HepG2 (cell line): Measurements from ENCODE around the gene TRIM8. TPM values are rescaled to one million over a fixed set of nuclear protein-coding genes. Genes with fewer than 3 reads are reported as not detected.
A peak's percentile ranks its signal among the peaks of the same experiment; 100 is the strongest.

ENCODE experiments used
- ATAC-seq: fragments of 200-7000 bp; cut with Tn5 transposase; 3 replicates; pipeline ENCODE4 v1.9.1; 2020; ENCODE audit warnings: mild to moderate bottlenecking, moderate library complexity
- BruUV-seq: library from RNA; stranded (reverse); fragments of 400-500 nt; replicated peaks from 2 replicates; lab custom pipeline; 2021; lab: Mats Ljungman, UMichigan
- CTCF ChIA-PET: fragments of 300-600 bp; formaldehyde crosslinking; extraction: SDS; loops from one replicate; lab custom pipeline; 2021; ENCODE audit warnings: low total read pairs, inconsistent platforms, low intra/inter-chr PET ratio; lab: Yijun Ruan, JAX
- POLR2A ChIA-PET: fragments of 350-600 bp; sonication (Branson Sonifier 250); formaldehyde crosslinking; loops from one replicate; lab custom pipeline; 2020; ENCODE audit warnings: antibody characterized with exemption, inconsistent platforms; lab: Yijun Ruan, JAX
- DNase-seq: peaks from one replicate; pipeline ENCODE4 v3.0.0-alpha.2; 2015; ENCODE audit warnings: low spot score
- FAIRE-seq: peaks from 3 replicates; lab custom pipeline; 2011; peaks lifted over from hg19 to GRCh38; lab: Jason Lieb, UNC
- H2AFZ ChIP-seq: one replicate; pipeline ENCODE4 v1.6.1; 2011; ENCODE audit warnings: low read length, inconsistent platforms
- H3K27ac ChIP-seq: fragments of 300-600 bp; 3 replicates; pipeline ENCODE4 v1.8.0; 2011; ENCODE audit warnings: mixed run types, mild to moderate bottlenecking, mixed read lengths, low read length, inconsistent platforms; ENCODE audit not compliant: insufficient read depth; ENCODE audit errors: extremely low read length
- H3K27me3 ChIP-seq, 2 experiments: fragments of 200-600 bp in 1 of 2; 2 replicates in 1 of 2; 3 replicates in 1 of 2; pipeline versions ENCODE4 v1.6.0 to v1.8.0; 2011; ENCODE audit warnings: low read length in 2 of 2, mild to moderate bottlenecking in 2 of 2, moderate library complexity in 2 of 2, inconsistent platforms in 1 of 2; ENCODE audit not compliant: insufficient read depth in 2 of 2, control insufficient read depth in 1 of 2
- H3K36me3 ChIP-seq, 2 experiments: fragments of 200-600 bp in 1 of 2; replicated peaks in 1 of 2; 2 replicates in 1 of 2; 3 replicates in 1 of 2; pipeline versions ENCODE4 v1.5.1 to v1.8.0; 2011; ENCODE audit warnings: low read length in 2 of 2, inconsistent platforms in 1 of 2; ENCODE audit not compliant: insufficient read depth in 2 of 2, control insufficient read depth in 1 of 2
- H3K4me1 ChIP-seq: 2 replicates; pipeline ENCODE4 v1.5.1; 2012; ENCODE audit warnings: low read length, inconsistent platforms; ENCODE audit not compliant: insufficient read depth
- H3K4me2 ChIP-seq: 2 replicates; pipeline ENCODE4 v1.6.0; 2011; ENCODE audit warnings: low read depth, low read length, inconsistent platforms
- H3K4me3 ChIP-seq, 3 experiments: fragments of 200-600 bp in 1 of 3; sonication (generic), shearing (Covaris generic) in 1 of 3; replicated peaks in 1 of 3; 2 replicates each; pipeline ENCODE4 v1.5.1; 2011 to 2016; ENCODE audit warnings: low read length in 3 of 3, inconsistent platforms in 2 of 3, low read depth in 2 of 3, mild to moderate bottlenecking in 2 of 3, control low read depth in 1 of 3, mixed read lengths in 1 of 3; ENCODE audit not compliant: insufficient read depth in 1 of 3
- H3K79me2 ChIP-seq: one replicate; pipeline ENCODE4 v1.6.1; 2011; ENCODE audit warnings: low read length, inconsistent platforms; ENCODE audit not compliant: insufficient read depth
- H3K9ac ChIP-seq: 2 replicates; pipeline ENCODE4 v1.6.0; 2011; ENCODE audit warnings: mild to moderate bottlenecking, low read depth, low read length, inconsistent platforms; ENCODE audit not compliant: insufficient read depth
- H3K9me3 ChIP-seq: 2 replicates; pipeline ENCODE4 v1.5.1; 2012; ENCODE audit warnings: mild to moderate bottlenecking, low read length
- H4K20me1 ChIP-seq: 2 replicates; pipeline ENCODE4 v1.6.0; 2011; ENCODE audit warnings: inconsistent platforms, mild to moderate bottlenecking, low read length, moderate library complexity; ENCODE audit not compliant: insufficient read depth
- AGO1 ChIP-seq: fragments of 200-400 bp; formaldehyde crosslinking; IDR thresholded peaks from 2 replicates; pipeline ENCODE4 v1.6.1; 2017; ENCODE audit warnings: mild to moderate bottlenecking, low read depth, low read length, moderate library complexity; ENCODE audit not compliant: poor library complexity, severe bottlenecking
- AGO2 ChIP-seq: fragments of 200-400 bp; formaldehyde crosslinking; optimal IDR thresholded peaks from 2 replicates; pipeline ENCODE3; 2017; ENCODE audit warnings: mild to moderate bottlenecking, low read depth, low read length, moderate library complexity
- HNRNPL ChIP-seq: fragments of 200-400 bp; formaldehyde crosslinking; IDR thresholded peaks from 2 replicates; pipeline ENCODE4 v1.6.1; 2017; ENCODE audit warnings: mild to moderate bottlenecking, low read depth, low read length
- JUND ChIP-seq: sonication (generic); formaldehyde crosslinking; IDR thresholded peaks from 2 replicates; pipeline ENCODE4 v1.8.0; 2022; ENCODE audit warnings: mild to moderate bottlenecking, missing genetic modification reagents
- RBFOX2 ChIP-seq: fragments of 200-400 bp; formaldehyde crosslinking; IDR thresholded peaks from 2 replicates; pipeline ENCODE4 v1.6.1; 2017; ENCODE audit warnings: low read depth, mild to moderate bottlenecking, low read length
- RXRB ChIP-seq: IDR thresholded peaks from 2 replicates; pipeline ENCODE4 v1.6.1; 2016; ENCODE audit warnings: borderline replicate concordance, missing genetic modification reagents, missing compliant biosample characterization
- SNAI1 ChIP-seq: sonication (generic); formaldehyde crosslinking; IDR thresholded peaks from 2 replicates; pipeline ENCODE4 v1.5.0; 2020; ENCODE audit warnings: mild to moderate bottlenecking, missing genetic modification reagents, borderline replicate concordance
- ZNF709 ChIP-seq: sonication (generic); formaldehyde crosslinking; IDR thresholded peaks from 2 replicates; pipeline ENCODE4 v1.5.0; 2020; ENCODE audit warnings: mild to moderate bottlenecking, missing genetic modification reagents
- WGBS: methylation state at CpG from one replicate; pipeline ENCODE4 v1.1.6; 2017; ENCODE audit warnings: low lambda C conversion rate; 5-methylcytosine and 5-hydroxymethylcytosine counted together
- in situ Hi-C: cut with HindIII; loops from 2 replicates; pipeline ENCODE4 v1.10.0; 2017; ENCODE audit warnings: low pct_unique_long_range_greater_than_20kb; ENCODE audit not compliant: extremely low pct_ligation_motif_present
- intact Hi-C: fragments of 100-400 bp; cut with micrococcal nuclease; formaldehyde crosslinking; loops from one replicate; pipeline ENCODE4 v1.10.0; 2022; ENCODE audit not compliant: unreplicated experiment
- polyA plus RNA-seq, 8 experiments: library from polyadenylated mRNA; depleted of rRNA in 3 of 8; stranded (reverse) in 7 of 8; unstranded in 1 of 8; fragments of >200 nt; fragmentation: Illumina TruSeq in 4 of 8; extraction: Trizol in 4 of 8; gene quantifications; 2 replicates each; pipeline versions ENCODE4 v1.2.1 to v1.2.3, GENCODE V29; 2011 to 2016; ENCODE audit warnings: low read depth in 4 of 8, missing spikeins in 1 of 8, mixed read lengths in 1 of 8; ENCODE audit not compliant: insufficient read depth in 1 of 8
- total RNA-seq, 5 experiments: library from RNA; depleted of rRNA; stranded (reverse); fragments of >200 nt; fragmentation: Illumina TruSeq; extraction: Trizol; gene quantifications; 2 replicates each; pipeline ENCODE4 v1.2.3, GENCODE V29; 2016; ENCODE audit warnings: low read depth in 1 of 5
- TF ChIP-seq, protein P1 (sequence below): sonication (generic); formaldehyde crosslinking; IDR thresholded peaks from 2 replicates; pipeline ENCODE4 v1.4.0; 2020; ENCODE audit warnings: missing genetic modification reagents

TRIM8 gene
- total and polyA plus RNA-seq, 2 of the 13 experiments (the other 11 are each of a cell fraction or from before 2014, with no cell fraction given), result 38.9 to 66.5 TPM

DNA sequence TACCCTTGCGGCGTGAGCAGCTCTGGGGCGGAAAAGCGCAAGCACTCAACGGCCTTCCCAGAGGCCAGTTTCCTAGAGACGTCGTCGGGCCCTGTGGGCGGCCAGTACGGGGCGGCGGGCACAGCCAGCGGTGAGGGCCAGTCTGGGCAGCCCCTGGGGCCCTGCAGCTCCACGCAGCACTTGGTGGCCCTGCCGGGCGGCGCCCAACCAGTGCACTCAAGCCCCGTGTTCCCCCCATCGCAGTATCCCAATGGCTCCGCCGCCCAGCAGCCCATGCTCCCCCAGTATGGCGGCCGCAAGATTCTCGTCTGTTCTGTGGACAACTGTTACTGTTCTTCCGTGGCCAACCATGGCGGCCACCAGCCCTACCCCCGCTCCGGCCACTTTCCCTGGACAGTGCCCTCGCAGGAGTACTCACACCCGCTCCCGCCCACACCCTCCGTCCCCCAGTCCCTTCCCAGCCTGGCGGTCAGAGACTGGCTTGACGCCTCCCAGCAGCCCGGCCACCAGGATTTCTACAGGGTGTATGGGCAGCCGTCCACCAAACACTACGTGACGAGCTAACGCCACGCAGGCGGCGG lies 12.6 kb downstream of the TRIM8 start:
- H3K9ac ChIP-seq, result no peak overlapping the region
- intact Hi-C loops, result no loop called here
- peaks cover 31 to 48% of the 10 kb centered on the region in 2 experiments for H3K36me3 ChIP-seq

DNA sequence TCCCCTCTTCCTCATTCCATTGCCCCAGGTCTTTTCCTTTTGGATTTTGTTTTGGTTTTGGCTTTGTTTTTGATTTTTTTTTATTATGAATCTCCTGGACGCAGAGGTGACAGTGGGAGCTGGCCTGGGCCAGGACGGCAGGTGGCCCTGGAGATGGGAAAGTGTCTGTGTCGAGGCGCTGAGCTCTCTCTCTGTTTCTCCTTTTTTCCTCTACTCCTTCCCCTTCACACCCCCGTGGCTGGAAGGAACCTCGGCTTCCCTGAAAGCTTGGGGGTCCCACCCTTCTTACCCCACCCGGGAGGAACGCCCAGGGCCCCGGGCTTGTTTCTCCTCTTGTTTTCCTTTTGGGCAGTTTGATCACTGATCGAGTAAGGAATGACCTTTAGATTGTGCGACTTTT lies 13.2 kb downstream of the TRIM8 start:
- Histone ChIP-seq H3K9ac (no peak overlapping the region), H4K20me1 (peaks cover 32% of the 10 kb centered on the region), H3K27ac (no peak overlapping the region), H3K36me3 (peaks cover 27 to 43% of the 10 kb centered on the region in 2 experiments), H3K4me3 (no peak overlapping the region), H2AFZ (no peak overlapping the region), H3K9me3 (no peaks in the 10 kb centered on the region), H3K79me2 (peaks cover 6% of the 10 kb centered on the region), H3K4me1 (peaks cover 53% of the 10 kb centered on the region), H3K27me3 (no peaks in the 10 kb centered on the region), H3K4me2 (no peak overlapping the region)
- in situ Hi-C loops, result no loop called here
- POLR2A ChIA-PET, result interaction anchor here (1.8 to 2.3 kb wide), 4 partner anchors 16 to 60 kb away, joined by 7 to 15 read pairs (median 12); no protein-coding TSS in a partner anchor
- WGBS, result 92% methylated on average over 11 of the region's 11 CpGs
- DNase-seq (no peak), ATAC-seq (no peak), FAIRE-seq (no peak)
- no TSS peak for BruUV-seq
- CTCF ChIA-PET, result no interaction called here
- intact Hi-C loops, result no loop called here
- TF ChIP-seq SNAI1 (CRISPR knock-in tag) (no peak), ZNF709 (no peak), AGO1 (no peak)

More for the DNA sequence above, 12.6 kb downstream of the TRIM8 start:
- no peak overlapping the region for H3K27ac ChIP-seq
- H3K4me2 ChIP-seq, result no peak overlapping the region
- 98% methylated on average over 30 of the region's 42 CpGs for WGBS
- ATAC-seq, result no peak
- no peak for DNase-seq
- no peaks in the 10 kb centered on the region for H3K9me3 ChIP-seq
- CTCF ChIA-PET, result no interaction called here
- H2AFZ ChIP-seq, result no peak overlapping the region
- peaks cover 38% of the 10 kb centered on the region for H4K20me1 ChIP-seq
- BruUV-seq, result no TSS peak
- in situ Hi-C loops, result no loop called here
- no peak overlapping the region for H3K4me3 ChIP-seq
- H3K79me2 ChIP-seq, result peaks cover 11% of the 10 kb centered on the region
- peaks cover 47% of the 10 kb centered on the region for H3K4me1 ChIP-seq
- FAIRE-seq, result no peak
- POLR2A ChIA-PET, result interaction anchor here (2.2 to 4.0 kb wide), 3 partner anchors 11 to 60 kb away, joined by 14 to 23 read pairs (median 15); no protein-coding TSS in a partner anchor
- TF ChIP-seq, protein P1, sequence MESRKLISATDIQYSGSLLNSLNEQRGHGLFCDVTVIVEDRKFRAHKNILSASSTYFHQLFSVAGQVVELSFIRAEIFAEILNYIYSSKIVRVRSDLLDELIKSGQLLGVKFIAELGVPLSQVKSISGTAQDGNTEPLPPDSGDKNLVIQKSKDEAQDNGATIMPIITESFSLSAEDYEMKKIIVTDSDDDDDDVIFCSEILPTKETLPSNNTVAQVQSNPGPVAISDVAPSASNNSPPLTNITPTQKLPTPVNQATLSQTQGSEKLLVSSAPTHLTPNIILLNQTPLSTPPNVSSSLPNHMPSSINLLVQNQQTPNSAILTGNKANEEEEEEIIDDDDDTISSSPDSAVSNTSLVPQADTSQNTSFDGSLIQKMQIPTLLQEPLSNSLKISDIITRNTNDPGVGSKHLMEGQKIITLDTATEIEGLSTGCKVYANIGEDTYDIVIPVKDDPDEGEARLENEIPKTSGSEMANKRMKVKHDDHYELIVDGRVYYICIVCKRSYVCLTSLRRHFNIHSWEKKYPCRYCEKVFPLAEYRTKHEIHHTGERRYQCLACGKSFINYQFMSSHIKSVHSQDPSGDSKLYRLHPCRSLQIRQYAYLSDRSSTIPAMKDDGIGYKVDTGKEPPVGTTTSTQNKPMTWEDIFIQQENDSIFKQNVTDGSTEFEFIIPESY, result peak; percentile 35; the same call in 1 of the 2 replicates
- TF ChIP-seq RBFOX2 (peak; percentile 67), AGO2 (peak; percentile 80), HNRNPL (0 out of 2 replicates have a peak, but pooled peaks have one; percentile 20), RXRB (CRISPR knock-in tag) (no peak), JUND (CRISPR knock-in tag) (no peak)
- H3K27me3 ChIP-seq, result no peaks in the 10 kb centered on the region
